RWPE2 (cell line): ENCODE data around the gene ROBO2.

ENCODE experiments used
- ATAC-seq: fragments of 200-7000 bp; cut with Tn5 transposase; 3 replicates; pipeline ENCODE4 v1.9.1; 2021; ENCODE audit warnings: low read depth
- DNase-seq: peaks from one replicate; pipeline ENCODE4 v3.0.0-alpha.2; 2020; ENCODE audit warnings: low spot score
- H3K27ac ChIP-seq: fragments of 450-650 bp; 2 replicates; pipeline ENCODE4 v1.5.1; 2017; ENCODE audit warnings: mild to moderate bottlenecking; ENCODE audit not compliant: poor library complexity, severe bottlenecking
- H3K27me3 ChIP-seq: fragments of 250-450 bp; sonication (Bioruptor Pico); 2 replicates; pipeline ENCODE4 v1.5.1; 2021; ENCODE audit warnings: mild to moderate bottlenecking, moderate library complexity; ENCODE audit not compliant: insufficient read depth, poor library complexity, severe bottlenecking
- H3K36me3 ChIP-seq: fragments of 250-450 bp; sonication (Bioruptor Pico); 2 replicates; pipeline ENCODE4 v1.5.1; 2020; ENCODE audit warnings: low read depth, mild to moderate bottlenecking, moderate library complexity
- H3K4me1 ChIP-seq: fragments of 250-450 bp; sonication (Bioruptor Pico); 2 replicates; pipeline ENCODE4 v1.5.1; 2021; ENCODE audit warnings: mild to moderate bottlenecking, moderate library complexity; ENCODE audit not compliant: insufficient read depth, poor library complexity, severe bottlenecking
- H3K4me3 ChIP-seq: fragments of 250-450 bp; sonication (Bioruptor Pico); 2 replicates; pipeline ENCODE4 v1.5.1; 2021; ENCODE audit warnings: mild to moderate bottlenecking, moderate library complexity; ENCODE audit not compliant: severe bottlenecking
- H3K9me3 ChIP-seq: fragments of 250-450 bp; sonication (Bioruptor Pico); 2 replicates; pipeline ENCODE4 v1.5.1; 2021; ENCODE audit warnings: mild to moderate bottlenecking, moderate library complexity; ENCODE audit not compliant: severe bottlenecking
- TF ChIP-seq, protein P1 (sequence below): fragments of 450-650 bp; IDR thresholded peaks from one replicate; pipeline ENCODE4 v1.5.1; 2017; ENCODE audit warnings: mild to moderate bottlenecking, moderate library complexity; ENCODE audit not compliant: poor library complexity, severe bottlenecking

The ROBO2 gene

DNA sequence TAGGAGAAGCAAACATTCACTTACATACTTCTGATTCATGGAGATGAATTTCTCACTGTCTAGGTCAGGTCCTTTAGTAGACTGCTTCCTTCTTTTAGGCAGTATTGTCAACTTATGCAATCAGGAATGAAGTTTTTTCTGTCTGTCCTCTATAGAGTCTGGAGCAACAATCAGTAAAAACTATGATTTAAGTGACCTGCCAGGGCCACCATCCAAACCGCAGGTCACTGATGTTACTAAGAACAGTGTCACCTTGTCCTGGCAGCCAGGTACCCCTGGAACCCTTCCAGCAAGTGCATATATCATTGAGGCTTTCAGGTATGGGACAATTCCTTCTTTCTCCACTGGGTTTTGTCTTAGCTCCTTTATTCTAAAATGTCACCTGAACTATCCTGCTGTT is 523.1 kb downstream of the ROBO2 start:
- no peak for DNase-seq
- H3K36me3 ChIP-seq, result no peaks in the 10 kb centered on the region
- TF ChIP-seq, protein P1, sequence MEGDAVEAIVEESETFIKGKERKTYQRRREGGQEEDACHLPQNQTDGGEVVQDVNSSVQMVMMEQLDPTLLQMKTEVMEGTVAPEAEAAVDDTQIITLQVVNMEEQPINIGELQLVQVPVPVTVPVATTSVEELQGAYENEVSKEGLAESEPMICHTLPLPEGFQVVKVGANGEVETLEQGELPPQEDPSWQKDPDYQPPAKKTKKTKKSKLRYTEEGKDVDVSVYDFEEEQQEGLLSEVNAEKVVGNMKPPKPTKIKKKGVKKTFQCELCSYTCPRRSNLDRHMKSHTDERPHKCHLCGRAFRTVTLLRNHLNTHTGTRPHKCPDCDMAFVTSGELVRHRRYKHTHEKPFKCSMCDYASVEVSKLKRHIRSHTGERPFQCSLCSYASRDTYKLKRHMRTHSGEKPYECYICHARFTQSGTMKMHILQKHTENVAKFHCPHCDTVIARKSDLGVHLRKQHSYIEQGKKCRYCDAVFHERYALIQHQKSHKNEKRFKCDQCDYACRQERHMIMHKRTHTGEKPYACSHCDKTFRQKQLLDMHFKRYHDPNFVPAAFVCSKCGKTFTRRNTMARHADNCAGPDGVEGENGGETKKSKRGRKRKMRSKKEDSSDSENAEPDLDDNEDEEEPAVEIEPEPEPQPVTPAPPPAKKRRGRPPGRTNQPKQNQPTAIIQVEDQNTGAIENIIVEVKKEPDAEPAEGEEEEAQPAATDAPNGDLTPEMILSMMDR, result no peak
- H3K27me3 ChIP-seq, result no peaks in the 10 kb centered on the region
- no peak for ATAC-seq
- H3K4me3 ChIP-seq, result no peak overlapping the region
- H3K27ac ChIP-seq, result no peak overlapping the region
- no peaks in the 10 kb centered on the region for H3K9me3 ChIP-seq
- no peaks in the 10 kb centered on the region for H3K4me1 ChIP-seq

DNA sequence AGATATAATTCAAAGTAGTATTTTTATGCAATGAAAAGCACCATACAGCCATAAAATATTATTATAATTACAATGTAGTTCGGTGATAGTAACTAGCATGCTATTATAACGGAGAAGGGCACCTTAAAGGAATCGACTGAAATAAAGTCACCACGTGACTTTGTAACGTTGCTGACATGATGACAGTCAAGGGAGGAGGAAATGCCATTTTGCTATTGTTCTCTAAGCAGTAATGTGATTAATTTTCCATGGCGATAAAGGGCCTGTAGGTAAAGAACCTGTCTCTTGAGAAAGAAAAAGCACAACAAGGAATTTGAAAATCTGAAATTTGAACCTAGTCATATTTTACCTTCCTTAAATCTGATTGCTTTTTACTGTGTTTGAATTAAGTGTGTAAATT is 526.2 kb downstream of the ROBO2 start:
- DNase-seq (no peak), ATAC-seq (no peak)
- no peaks in the 10 kb centered on the region for H3K27me3 ChIP-seq
- TF ChIP-seq, protein P1, result no peak
- H3K36me3 ChIP-seq, result no peaks in the 10 kb centered on the region
- H3K4me3 ChIP-seq, result no peak overlapping the region
- no peak overlapping the region for H3K27ac ChIP-seq
- no peaks in the 10 kb centered on the region for H3K4me1 ChIP-seq
- H3K9me3 ChIP-seq, result no peaks in the 10 kb centered on the region

DNA sequence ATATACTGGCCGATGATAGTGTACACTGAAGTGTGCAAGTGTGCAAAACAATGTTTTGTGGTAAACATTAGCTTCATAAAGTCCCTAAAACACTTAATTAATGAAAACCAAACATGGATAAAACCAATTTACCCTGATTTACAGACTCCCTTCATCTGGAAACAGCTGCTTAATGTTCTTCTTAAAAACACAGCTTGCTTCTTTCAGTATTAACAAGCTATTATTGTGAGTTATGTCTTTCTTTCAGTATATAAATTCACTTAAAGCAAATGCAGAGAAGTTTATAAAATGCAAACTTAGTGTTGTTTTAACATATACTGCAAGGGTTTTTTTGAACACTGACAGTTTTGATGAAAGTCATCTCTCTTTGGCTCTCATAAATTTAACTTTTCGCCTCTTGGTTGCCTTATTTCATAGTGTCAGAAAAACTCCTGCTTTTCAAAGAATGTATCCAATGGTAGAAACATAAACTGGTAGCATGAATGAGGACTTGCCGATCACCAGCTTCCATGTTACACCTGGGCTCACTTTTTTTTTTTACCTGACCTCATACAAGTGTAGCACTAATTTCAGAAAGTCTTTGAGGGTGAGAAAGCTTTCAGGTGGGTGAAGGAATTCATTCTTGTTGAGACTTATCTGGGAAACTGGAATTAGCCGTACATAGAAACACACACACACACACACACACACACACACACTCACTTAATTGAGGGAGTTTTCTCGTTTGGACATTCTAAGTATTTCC is 532.2 kb downstream of the ROBO2 start:
- ATAC-seq (no peak), DNase-seq (no peak)
- no peaks in the 10 kb centered on the region for H3K27me3 ChIP-seq
- H3K9me3 ChIP-seq, result no peaks in the 10 kb centered on the region
- H3K27ac ChIP-seq, result no peak overlapping the region
- H3K4me3 ChIP-seq, result no peak overlapping the region
- no peaks in the 10 kb centered on the region for H3K36me3 ChIP-seq
- no peaks in the 10 kb centered on the region for H3K4me1 ChIP-seq
- TF ChIP-seq, protein P1, result no peak

DNA sequence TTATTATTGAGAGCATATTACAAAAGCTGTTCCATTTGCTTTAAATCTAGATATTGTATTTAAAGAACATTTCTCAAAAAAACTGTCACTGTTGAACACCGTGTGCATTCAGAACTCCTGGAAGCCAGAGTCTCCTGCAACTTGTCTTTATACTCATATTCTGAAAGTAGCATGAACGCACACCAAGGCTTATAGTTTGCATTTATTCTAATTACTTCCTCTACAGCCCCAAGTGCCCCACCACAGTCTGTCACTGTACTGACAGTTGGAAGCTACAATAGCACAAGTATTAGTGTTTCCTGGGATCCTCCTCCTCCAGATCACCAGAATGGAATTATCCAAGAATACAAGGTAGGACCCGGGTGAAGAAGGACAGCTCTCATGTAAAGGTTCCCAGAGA is 537.4 kb downstream of the ROBO2 start:
- Histone ChIP-seq H3K27ac (no peak overlapping the region), H3K9me3 (no peaks in the 10 kb centered on the region), H3K36me3 (no peaks in the 10 kb centered on the region), H3K27me3 (no peaks in the 10 kb centered on the region), H3K4me1 (no peaks in the 10 kb centered on the region), H3K4me3 (no peak overlapping the region)
- ATAC-seq (no peak), DNase-seq (no peak)
- TF ChIP-seq, protein P1, result no peak

DNA sequence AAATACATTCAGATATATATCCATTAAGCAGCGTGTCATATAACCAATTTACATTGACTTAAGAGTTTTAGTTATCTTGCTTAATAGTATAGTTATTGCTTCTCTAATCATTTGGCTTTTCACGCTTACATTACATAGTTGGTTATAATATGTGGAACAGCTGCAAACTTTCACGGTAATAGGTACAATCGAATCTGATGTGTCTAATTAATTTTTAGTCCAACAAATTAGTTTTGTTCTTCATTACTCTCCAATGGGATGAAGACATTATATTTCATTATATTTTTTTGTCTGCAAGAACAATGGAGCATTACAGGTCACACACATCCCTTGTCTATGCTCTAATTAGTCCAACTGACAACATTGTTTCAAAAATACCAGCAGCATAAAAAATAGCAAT is 546.3 kb downstream of the ROBO2 start:
- Histone ChIP-seq H3K4me3 (no peak overlapping the region), H3K36me3 (no peaks in the 10 kb centered on the region), H3K9me3 (no peaks in the 10 kb centered on the region), H3K4me1 (no peaks in the 10 kb centered on the region), H3K27ac (no peak overlapping the region), H3K27me3 (no peaks in the 10 kb centered on the region)
- ATAC-seq (no peak), DNase-seq (no peak)
- TF ChIP-seq, protein P1, result no peak
